Measurements from ENCODE around the gene OPN3. TPM values are rescaled to one million over a fixed set of nuclear protein-coding genes. Genes with fewer than 3 reads are reported as not detected.
"Not testable (repeated sequence)": the region's sequence is repeated elsewhere in the genome, so short reads cannot be mapped to it uniquely, and the experiment has no call there.

OPN3 gene
- total RNA-seq, 2 donors from 2014 or later: 6.3 to 9.9 TPM

GRCh38 chr1:241666419-241666818 lies 26.2 kb upstream of the OPN3 start:
- Histone ChIP-seq H3K27ac (no peak overlapping the region), H3K9me3 (no peaks in the 10 kb centered on the region), H3K27me3 (no peaks in the 10 kb centered on the region)

GRCh38 chr1:241660424-241660972 lies 20.3 kb upstream of the OPN3 start:
- Histone ChIP-seq H3K4me1 (no peaks in the 10 kb centered on the region), H3K27me3 (no peaks in the 10 kb centered on the region), H3K36me3 (no peaks in the 10 kb centered on the region), H3K4me3 (no peak overlapping the region), H3K9me3 (no peaks in the 10 kb centered on the region), H3K27ac (no peak overlapping the region)
- no peak for TF ChIP-seq CTCF (IDR thresholded peaks at IDR 0.05)
- DNase-seq (ENCODE audit: low spot score): no peak

More at GRCh38 chr1:241666419-241666818, 26.2 kb upstream of the OPN3 start:
- TF ChIP-seq CTCF (IDR thresholded peaks at IDR 0.05): no peak
- no peak for DNase-seq (ENCODE audit: low spot score)
- Histone ChIP-seq H3K4me1 (no peaks in the 10 kb centered on the region), H3K36me3 (no peaks in the 10 kb centered on the region), H3K4me3 (no peak overlapping the region)

GRCh38 chr1:241659016-241659415 lies 18.8 kb upstream of the OPN3 start:
- H3K27me3 ChIP-seq; H3K4me3 ChIP-seq; H3K4me1 ChIP-seq; H3K27ac ChIP-seq; DNase-seq (ENCODE audit: low spot score); H3K9me3 ChIP-seq; H3K36me3 ChIP-seq: not testable (repeated sequence)

DNA sequence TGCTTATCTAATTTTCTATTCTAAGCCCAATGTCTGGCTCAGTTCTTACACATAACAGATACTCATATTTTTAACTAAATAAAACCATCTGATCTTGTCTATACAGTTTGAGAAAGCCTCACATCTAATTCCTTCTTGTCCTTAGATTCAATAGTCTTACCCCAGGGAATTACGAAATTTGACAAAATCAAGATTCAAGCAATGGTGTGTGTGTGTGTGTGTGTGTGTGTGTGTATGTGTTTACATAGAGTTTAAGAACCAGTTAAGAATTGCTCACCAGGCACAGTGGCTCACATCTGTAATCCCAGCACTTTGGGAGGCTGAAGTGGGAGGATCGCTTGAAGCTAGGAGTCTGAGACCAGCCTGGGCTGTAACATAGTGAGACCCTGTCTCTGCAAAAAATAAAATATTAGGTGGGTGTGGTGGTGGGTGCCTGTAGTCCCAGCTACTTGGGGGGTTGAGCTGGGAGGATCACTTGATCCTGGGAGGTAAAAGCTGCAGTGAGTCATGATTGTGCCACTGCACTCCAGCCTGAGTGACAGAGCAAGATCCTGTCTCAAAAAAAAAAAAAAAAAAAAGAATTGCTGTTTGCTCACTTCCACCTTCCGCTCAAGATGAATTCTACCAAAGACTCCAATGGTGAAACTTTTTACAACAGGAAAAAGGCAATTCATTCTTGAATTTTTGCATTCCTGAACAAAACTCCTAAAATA lies 18.1 kb upstream of the OPN3 start:
- TF ChIP-seq CTCF (IDR thresholded peaks at IDR 0.05): no peak
- no peaks in the 10 kb centered on the region for H3K9me3 ChIP-seq
- no peaks in the 10 kb centered on the region for H3K4me1 ChIP-seq
- H3K27ac ChIP-seq: no peak overlapping the region
- no peak overlapping the region for H3K4me3 ChIP-seq
- H3K27me3 ChIP-seq: no peaks in the 10 kb centered on the region
- no peaks in the 10 kb centered on the region for H3K36me3 ChIP-seq
- no peak for DNase-seq (ENCODE audit: low spot score)

- Histone ChIP-seq H3K9me3 (no peaks in the 10 kb centered on the region), H3K27me3 (no peaks in the 10 kb centered on the region), H3K36me3 (no peaks in the 10 kb centered on the region), H3K4me1 (no peaks in the 10 kb centered on the region), H3K4me3 (no peak overlapping the region), H3K27ac (no peak overlapping the region)
- no peak for TF ChIP-seq CTCF (IDR thresholded peaks at IDR 0.05)
- no peak for DNase-seq (ENCODE audit: low spot score)
Measured at GRCh38 chr1:241654641-241655040, 14.5 kb upstream of the OPN3 start.

- Histone ChIP-seq H3K4me1 (no peaks in the 10 kb centered on the region), H3K36me3 (no peaks in the 10 kb centered on the region), H3K4me3 (no peak overlapping the region)
Measured at GRCh38 chr1:241654019-241654418, 13.8 kb upstream of the OPN3 start.

More at GRCh38 chr1:241654019-241654418, 13.8 kb upstream of the OPN3 start:
- no peak for TF ChIP-seq CTCF (IDR thresholded peaks at IDR 0.05)
- H3K27me3 ChIP-seq: no peaks in the 10 kb centered on the region
- no peaks in the 10 kb centered on the region for H3K9me3 ChIP-seq
- H3K27ac ChIP-seq: no peak overlapping the region
- no peak for DNase-seq (ENCODE audit: low spot score)

Data from right atrium auricular region (tissue), 2 donors.